Effector CD8-positive, alpha-beta T cell (primary cell): ENCODE data around the gene GCNT2.
"Not testable (repeated sequence)": the region's sequence is repeated elsewhere in the genome, so short reads cannot be mapped to it uniquely, and the experiment has no call there.

ENCODE experiments used
- DNase-seq: peaks from one replicate; lab custom pipeline; 2025; lab: John Stamatoyannopoulos, UW

Gene GCNT2

GRCh38 chr6:10547809-10548208 lies 26.7 kb downstream of the GCNT2 start:
- DNase-seq: no peak

GRCh38 chr6:10550764-10551163 lies 29.6 kb downstream of the GCNT2 start:
- no peak for DNase-seq

- DNase-seq: no peak
Observed at GRCh38 chr6:10552270-10552810, 31.2 kb downstream of the GCNT2 start.

- no peak for DNase-seq
Observed at GRCh38 chr6:10553871-10554270, 32.7 kb downstream of the GCNT2 start.

- no peak for DNase-seq
Observed at GRCh38 chr6:10554826-10555225, 33.7 kb downstream of the GCNT2 start.

GRCh38 chr6:10555625-10556309 lies 34.6 kb downstream of the GCNT2 start:
- DNase-seq: no peak

GRCh38 chr6:10556589-10556988 lies 35.4 kb downstream of the GCNT2 start:
- no peak for DNase-seq

- DNase-seq: no peak
Observed at GRCh38 chr6:10556992-10557391, 35.8 kb downstream of the GCNT2 start.

- no peak for DNase-seq
Observed at GRCh38 chr6:10557913-10558312, 36.8 kb downstream of the GCNT2 start.

- DNase-seq: no peak
Observed at GRCh38 chr6:10558565-10558964, 37.4 kb downstream of the GCNT2 start.

- no peak for DNase-seq
Observed at GRCh38 chr6:10559522-10560152, 38.5 kb downstream of the GCNT2 start.

GRCh38 chr6:10561611-10562199 lies 40.6 kb downstream of the GCNT2 start:
- no peak for DNase-seq

GRCh38 chr6:10564975-10565673 lies 44.0 kb downstream of the GCNT2 start:
- no peak for DNase-seq

- no peak for DNase-seq
Observed at GRCh38 chr6:10565913-10566312, 44.8 kb downstream of the GCNT2 start.

- DNase-seq: no peak
Observed at GRCh38 chr6:10567256-10568026, 46.3 kb downstream of the GCNT2 start.

- DNase-seq: no peak
Observed at GRCh38 chr6:10569392-10570127, 48.4 kb downstream of the GCNT2 start.

GRCh38 chr6:10575519-10575918 lies 54.4 kb downstream of the GCNT2 start:
- not testable (repeated sequence) for DNase-seq

GRCh38 chr6:10576226-10576625 lies 55.1 kb downstream of the GCNT2 start:
- no peak for DNase-seq

- DNase-seq: no peak
Observed at GRCh38 chr6:10577112-10577511, 56.0 kb downstream of the GCNT2 start.

- no peak for DNase-seq
Observed at GRCh38 chr6:10578723-10579122, 57.6 kb downstream of the GCNT2 start.

GRCh38 chr6:10579803-10580202 lies 58.7 kb downstream of the GCNT2 start:
- no peak for DNase-seq
